ENCODE data around the gene SLC25A15. TPM values are rescaled to one million over a fixed set of nuclear protein-coding genes. Genes with fewer than 3 reads are reported as not detected.
"Not testable (repeated sequence)": the region's sequence is repeated elsewhere in the genome, so short reads cannot be mapped to it uniquely, and the experiment has no call there.

SLC25A15 gene
- total RNA-seq, 1 donor from 2014 or later, result 5.8 TPM

DNA sequence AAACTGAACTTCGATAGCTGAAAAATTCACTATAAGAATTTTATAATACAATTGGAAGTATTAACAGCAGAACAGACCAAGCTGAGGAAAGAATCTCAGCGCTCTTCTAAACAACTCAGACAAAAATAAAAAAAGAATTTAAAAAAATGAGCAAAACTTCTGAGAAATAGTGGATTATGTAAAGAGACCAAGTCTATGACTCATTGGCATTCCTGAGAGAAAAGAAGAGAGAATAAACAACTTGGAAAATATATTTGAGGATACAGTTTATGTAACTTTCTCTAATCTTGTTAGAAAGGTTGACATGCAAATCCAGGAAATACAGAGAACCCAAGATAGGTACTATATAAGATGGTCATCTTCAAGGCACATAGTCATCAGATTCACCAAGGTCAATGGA is 25.4 kb downstream of the SLC25A15 start:
- H3K9me3 ChIP-seq, result no peaks in the 10 kb centered on the region
- intact Hi-C loops (cut with DNase I), result no loop called here
- DNase-seq, result no peak
- TF ChIP-seq, protein P1, sequence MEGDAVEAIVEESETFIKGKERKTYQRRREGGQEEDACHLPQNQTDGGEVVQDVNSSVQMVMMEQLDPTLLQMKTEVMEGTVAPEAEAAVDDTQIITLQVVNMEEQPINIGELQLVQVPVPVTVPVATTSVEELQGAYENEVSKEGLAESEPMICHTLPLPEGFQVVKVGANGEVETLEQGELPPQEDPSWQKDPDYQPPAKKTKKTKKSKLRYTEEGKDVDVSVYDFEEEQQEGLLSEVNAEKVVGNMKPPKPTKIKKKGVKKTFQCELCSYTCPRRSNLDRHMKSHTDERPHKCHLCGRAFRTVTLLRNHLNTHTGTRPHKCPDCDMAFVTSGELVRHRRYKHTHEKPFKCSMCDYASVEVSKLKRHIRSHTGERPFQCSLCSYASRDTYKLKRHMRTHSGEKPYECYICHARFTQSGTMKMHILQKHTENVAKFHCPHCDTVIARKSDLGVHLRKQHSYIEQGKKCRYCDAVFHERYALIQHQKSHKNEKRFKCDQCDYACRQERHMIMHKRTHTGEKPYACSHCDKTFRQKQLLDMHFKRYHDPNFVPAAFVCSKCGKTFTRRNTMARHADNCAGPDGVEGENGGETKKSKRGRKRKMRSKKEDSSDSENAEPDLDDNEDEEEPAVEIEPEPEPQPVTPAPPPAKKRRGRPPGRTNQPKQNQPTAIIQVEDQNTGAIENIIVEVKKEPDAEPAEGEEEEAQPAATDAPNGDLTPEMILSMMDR (IDR thresholded peaks at IDR 0.05), result no peak
- H3K27ac ChIP-seq, result no peak overlapping the region
- no peak overlapping the region for H3K4me3 ChIP-seq
- no peaks in the 10 kb centered on the region for H3K4me1 ChIP-seq
- no peak for ATAC-seq
- peaks cover 8% of the 10 kb centered on the region for H3K36me3 ChIP-seq
- no peaks in the 10 kb centered on the region for H3K27me3 ChIP-seq

DNA sequence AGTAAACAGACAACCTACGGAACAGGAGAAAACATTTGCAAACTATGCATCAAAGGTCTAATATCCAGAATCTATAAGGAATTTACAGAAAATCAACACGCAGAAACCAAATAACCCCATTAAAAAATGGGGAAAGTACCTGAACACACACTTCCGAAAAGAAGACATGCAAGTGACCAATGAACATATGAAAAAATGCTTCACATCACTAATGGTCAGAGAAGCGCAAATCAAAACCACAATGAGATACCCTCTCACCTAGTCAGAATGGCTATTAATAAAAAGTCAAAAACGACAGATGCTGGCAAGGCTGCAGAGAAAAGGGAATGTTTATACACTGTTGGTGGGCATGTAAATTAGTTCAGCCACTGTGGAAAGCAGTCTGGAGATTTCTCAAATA is 29.5 kb downstream of the SLC25A15 start:
- Histone ChIP-seq H3K36me3 (no peaks in the 10 kb centered on the region), H3K27me3 (no peaks in the 10 kb centered on the region), H3K9me3 (no peaks in the 10 kb centered on the region), H3K4me3 (no peak overlapping the region), H3K27ac (no peak overlapping the region), H3K4me1 (no peaks in the 10 kb centered on the region)
- TF ChIP-seq, protein P1 (IDR thresholded peaks at IDR 0.05), result no peak
- intact Hi-C loops (cut with DNase I), result no loop called here
- ATAC-seq (no peak), DNase-seq (no peak)

DNA sequence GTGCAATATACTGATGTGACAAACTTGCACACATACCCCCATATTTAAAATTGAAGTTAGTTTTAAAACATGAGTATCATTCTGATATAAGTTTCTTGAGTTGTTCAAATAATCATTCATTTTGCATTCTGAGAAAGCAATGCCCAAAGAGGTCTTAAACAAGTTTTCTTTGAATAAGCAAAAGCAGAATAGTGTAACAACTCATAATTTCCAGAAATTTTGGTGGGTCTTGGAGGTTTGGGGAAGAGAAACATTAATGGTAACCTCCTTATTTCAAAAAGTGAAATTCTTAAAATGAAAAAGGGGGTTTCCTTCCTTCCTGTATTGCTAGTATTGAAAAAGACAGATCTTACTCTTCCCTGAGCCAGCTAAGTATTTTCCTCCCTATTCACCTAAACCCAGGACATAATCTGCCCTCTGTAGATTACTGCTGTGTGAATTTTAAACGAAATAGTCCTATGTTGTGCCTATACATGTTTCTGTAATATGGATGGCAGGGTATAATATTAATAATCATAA is 30.4 kb downstream of the SLC25A15 start:
- ATAC-seq (no peak), DNase-seq (no peak)
- no peak overlapping the region for H3K4me3 ChIP-seq
- TF ChIP-seq, protein P1 (IDR thresholded peaks at IDR 0.05), result no peak
- H3K27me3 ChIP-seq, result no peaks in the 10 kb centered on the region
- no peak overlapping the region for H3K27ac ChIP-seq
- no peaks in the 10 kb centered on the region for H3K4me1 ChIP-seq
- intact Hi-C loops (cut with DNase I), result no loop called here
- H3K36me3 ChIP-seq, result no peaks in the 10 kb centered on the region
- no peaks in the 10 kb centered on the region for H3K9me3 ChIP-seq

DNA sequence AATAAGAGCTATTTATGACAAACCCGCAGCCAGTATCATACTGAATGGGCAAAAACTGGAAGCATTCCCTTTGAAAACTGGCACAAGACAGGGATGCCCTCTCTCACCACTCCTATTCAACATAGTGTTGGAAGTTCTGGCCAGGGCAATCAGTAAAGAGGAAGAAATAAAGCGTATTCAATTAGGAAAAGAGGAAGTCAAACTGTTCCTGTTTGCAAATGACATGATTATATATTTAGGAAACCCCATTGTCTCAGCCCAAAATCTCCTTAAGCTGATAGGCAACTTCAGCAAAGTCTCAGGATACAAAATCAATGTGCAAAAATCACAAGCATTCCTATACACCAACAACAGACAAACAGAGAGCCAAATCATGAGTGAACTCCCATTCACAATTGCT is 50.3 kb downstream of the SLC25A15 start:
- H3K4me1 ChIP-seq; H3K4me3 ChIP-seq; intact Hi-C loops (cut with DNase I); ATAC-seq; H3K9me3 ChIP-seq; H3K27me3 ChIP-seq; H3K36me3 ChIP-seq; H3K27ac ChIP-seq; DNase-seq: not testable (repeated sequence)

DNA sequence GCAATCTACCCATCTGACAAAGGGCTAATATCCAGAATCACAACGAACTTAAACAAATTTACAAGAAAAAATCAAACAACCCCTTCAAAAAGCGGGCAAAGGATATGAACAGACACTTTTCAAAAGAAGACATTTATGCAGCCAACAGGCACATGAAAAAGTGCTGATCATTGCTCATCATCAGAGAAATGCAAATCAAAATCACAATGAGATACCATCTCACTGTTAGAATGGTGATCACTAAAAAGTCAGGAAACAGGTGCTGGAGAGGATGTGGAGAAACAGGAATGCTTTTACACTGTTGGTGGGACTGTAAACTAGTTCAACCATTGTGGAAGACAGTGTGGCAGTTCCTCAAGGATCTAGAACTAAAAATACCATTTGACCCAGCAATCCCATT is 51.5 kb downstream of the SLC25A15 start:
- ATAC-seq; intact Hi-C loops (cut with DNase I); DNase-seq: not testable (repeated sequence)

More for the DNA sequence above, 51.5 kb downstream of the SLC25A15 start:
- not testable (repeated sequence) for H3K9me3 ChIP-seq, H3K27ac ChIP-seq, H3K27me3 ChIP-seq, H3K4me3 ChIP-seq, H3K36me3 ChIP-seq, H3K4me1 ChIP-seq

Small RNA genes lying within 50 kb of the gene (microRNA-seq; reads per million reads assigned to microRNA genes)
- not detected for gene MIR621 (ENCODE audit: borderline microRNAs expressed)

Other genes with a start within 250 kb of the SLC25A15 start
- 29.4 TPM for gene FOXO1, start 123.0 kb upstream of the SLC25A15 start, total RNA-seq
- 18.4 TPM for gene MRPS31, start 18.4 kb upstream of the SLC25A15 start, total RNA-seq
- gene ELF1, start 229.7 kb downstream of the SLC25A15 start, total RNA-seq, result 81.5 TPM